Peyer's patch (tissue), 4 donors: ENCODE measurements around the gene IMPA2.

Source experiments
- CTCF ChIP-seq, 6 experiments: fragments of 450-650 bp in 4 of 6; fragments of 200-600 bp in 2 of 6; sonication (generic) in 1 of 6; IDR thresholded peaks; one replicate each; pipeline ENCODE4 v1.5.1; 2017 to 2019; ENCODE audit warnings: antibody characterized with exemption in 6 of 6, mild to moderate bottlenecking in 3 of 6, moderate library complexity in 1 of 6
- POLR2A ChIP-seq, 2 donors: fragments of 450-650 bp; IDR thresholded peaks; one replicate each; pipeline ENCODE4 v1.5.1; 2017; ENCODE audit warnings: antibody characterized with exemption in 2 of 2, mild to moderate bottlenecking in 2 of 2, moderate library complexity in 2 of 2

GRCh38 chr18:11960743-11961380 lies 20.4 kb upstream of the IMPA2 start:
- TF ChIP-seq CTCF (IDR thresholded peaks at IDR 0.05) (no peak), POLR2A (IDR thresholded peaks at IDR 0.05) (no peak)
